Activated CD8-positive, alpha-beta memory T cell treated with anti-CD3 and anti-CD28 coated beads for 24 hours (primary cell): ENCODE data around the gene KLHL36.
"Not testable (repeated sequence)": the region's sequence is repeated elsewhere in the genome, so short reads cannot be mapped to it uniquely, and the experiment has no call there.

ENCODE experiments used
- DNase-seq: peaks from one replicate; pipeline ENCODE4 v3.0.0-alpha.2; 2020

KLHL36 gene

DNA sequence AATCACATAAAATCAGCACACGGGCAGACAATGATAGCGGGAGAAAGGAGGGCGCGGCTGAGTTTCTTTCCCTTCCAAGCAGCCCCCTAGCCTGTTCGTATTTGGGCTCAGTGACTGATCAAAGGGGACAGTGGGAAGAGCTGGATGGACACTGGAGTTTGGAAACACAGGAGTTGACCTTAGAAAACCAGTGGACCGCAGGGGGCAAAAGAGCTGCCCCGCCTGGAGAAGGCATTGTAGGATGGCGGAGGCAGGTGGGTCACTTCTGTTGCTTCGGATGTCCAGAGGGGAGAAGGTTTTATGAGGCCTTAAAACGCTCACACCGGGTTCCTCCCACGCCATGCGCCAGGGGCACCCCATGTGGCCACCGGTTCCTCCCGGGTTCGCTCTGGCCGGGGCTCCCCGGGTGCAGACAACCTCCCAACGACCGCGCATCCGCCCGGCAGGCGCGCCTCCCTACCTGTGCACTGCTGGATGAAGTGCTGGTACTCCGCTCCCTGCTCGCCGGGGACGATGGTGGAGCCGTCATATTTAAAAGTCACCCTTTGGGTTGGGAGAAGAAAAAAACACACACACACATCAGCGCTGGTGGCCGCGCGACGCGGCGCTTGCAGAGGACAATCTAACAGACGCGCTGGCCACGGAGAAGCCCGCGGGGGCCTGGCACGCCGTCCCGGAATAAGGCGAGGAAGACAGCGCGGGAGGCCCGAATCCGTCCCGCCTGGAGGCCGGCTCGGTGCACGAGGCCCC, 31.1 kb upstream of the KLHL36 start:
- DNase-seq, result peak; percentile 81

GRCh38 chr16:84617791-84618580, 30.3 kb upstream of the KLHL36 start, which contains the start of gene COTL1:
COTL1 (minus strand) TSS chr16:84618078; CDS start chr16:84617914, 164 bp downstream.
- peak; percentile 96 for DNase-seq

DNA sequence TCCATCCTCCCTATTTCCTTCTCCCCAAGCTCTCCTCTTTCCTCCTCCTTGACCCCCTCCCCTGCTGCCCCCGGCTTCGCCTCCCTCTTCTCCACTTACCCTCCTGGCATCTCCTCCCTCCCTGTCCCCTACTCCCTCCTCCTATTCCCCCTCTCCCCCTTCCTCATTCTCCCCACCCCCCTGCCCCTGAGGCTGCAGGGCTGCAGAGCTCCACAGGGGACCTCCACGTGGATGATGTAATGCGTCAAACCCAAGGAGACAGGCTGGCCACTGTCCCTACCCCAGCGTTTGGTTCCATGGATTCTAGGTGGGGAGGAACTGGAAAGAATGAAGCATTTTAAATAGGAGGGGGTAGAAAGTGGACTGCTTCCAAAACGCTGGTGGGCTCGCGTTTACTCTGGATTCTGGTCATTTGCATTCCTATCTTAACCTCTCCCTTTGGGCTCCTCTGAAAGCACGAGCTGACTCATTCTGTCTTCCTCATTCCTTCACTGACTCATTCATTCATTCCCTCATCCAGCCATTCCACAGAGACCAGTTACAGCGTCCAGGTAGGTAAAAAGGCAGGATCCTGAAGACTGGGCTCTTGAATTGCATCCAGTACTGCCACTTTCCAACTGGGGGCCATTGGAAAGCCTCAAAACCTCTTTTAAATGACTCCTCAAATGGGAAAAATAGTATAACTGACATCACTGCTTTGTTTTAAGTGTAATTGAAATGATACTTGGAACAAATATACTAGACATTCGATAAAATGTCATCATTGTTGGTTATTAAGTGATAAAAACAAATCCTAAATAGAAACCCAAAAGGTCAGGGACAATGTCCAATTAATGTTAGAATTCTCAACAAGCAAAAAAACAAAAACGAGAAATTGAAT, 29.5 kb upstream of the KLHL36 start:
- no peak for DNase-seq

- DNase-seq, result not testable (repeated sequence)
These were observed 27.4 kb upstream of the KLHL36 start for GRCh38 chr16:84620913-84621312.

- no peak for DNase-seq
These were observed 22.8 kb upstream of the KLHL36 start for GRCh38 chr16:84625556-84625955.

- DNase-seq, result no peak
These were observed 20.0 kb upstream of the KLHL36 start for GRCh38 chr16:84628226-84628731.

DNA sequence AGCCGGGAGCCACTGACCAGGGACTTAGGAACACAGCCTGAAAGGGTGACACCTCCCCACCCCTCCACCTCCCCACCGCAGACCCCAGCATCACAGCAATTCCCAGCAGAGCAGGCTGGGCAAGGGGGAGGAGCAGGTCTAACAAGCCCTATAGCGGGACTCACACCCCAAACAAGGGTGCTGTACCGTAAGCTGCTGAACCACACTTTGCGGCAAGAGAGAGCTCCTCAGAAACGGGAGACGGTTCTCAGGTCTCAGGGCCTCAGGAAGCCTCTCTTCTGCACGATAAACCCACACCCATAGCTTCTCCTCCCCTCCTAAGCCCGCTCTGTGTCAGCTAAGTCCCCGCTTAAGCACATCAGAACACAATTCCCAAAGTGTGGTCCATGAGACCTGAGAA, 18.7 kb upstream of the KLHL36 start:
- DNase-seq, result no peak

- DNase-seq, result no peak
These were observed 18.3 kb upstream of the KLHL36 start for GRCh38 chr16:84630009-84630408.

DNA sequence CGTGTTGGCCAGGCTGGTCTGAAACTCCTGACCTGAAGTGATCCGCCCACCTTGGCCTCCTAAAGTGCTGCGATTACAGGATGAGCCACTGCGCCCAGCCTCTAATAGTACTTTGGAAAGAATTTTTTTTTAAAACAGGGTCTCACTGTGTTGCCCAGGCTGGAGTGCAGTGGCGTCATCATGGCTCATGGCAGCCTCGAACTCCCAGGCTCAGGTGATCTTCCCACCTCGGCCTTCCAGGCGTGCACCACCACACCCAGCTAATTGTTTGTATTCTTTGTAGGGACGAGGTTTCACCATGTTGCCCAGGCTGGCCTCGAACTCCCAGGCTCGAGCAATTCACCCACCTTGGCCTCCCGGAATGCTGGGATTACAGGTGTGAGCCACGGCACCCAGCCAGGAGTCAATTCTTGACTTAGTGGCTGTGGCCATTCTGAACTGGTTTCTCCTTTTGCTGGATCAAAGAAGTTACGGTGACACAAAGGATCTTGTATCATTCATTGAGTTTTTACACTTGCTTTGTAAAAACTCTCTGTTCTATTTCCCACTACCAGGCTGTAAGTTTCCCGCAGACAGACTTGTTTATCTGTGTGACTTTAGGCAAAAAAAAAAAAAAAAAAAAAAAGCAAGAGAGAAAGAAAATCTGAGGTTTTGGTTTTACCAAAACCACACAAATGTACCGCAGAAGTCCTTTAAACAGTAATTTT, 17.7 kb upstream of the KLHL36 start:
- DNase-seq, result no peak

DNA sequence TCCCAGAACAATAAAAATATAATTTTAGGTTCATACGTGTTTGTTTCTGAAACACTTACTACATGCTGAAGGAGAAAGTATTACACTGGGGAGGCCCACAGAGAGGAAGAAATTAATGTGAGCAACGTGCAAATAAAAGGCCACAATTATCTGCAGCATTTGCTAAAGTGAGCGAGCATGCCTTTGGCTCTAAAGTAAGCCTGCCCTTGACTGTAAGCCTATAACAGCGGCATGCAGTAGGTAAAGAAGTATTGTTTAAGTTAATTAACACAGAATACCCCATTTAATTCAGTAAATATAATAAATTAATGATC, 17.2 kb upstream of the KLHL36 start:
- no peak for DNase-seq

GRCh38 chr16:84631886-84632285, 16.4 kb upstream of the KLHL36 start:
- DNase-seq, result no peak

GRCh38 chr16:84632862-84633261, 15.4 kb upstream of the KLHL36 start:
- DNase-seq, result not testable (repeated sequence)

DNA sequence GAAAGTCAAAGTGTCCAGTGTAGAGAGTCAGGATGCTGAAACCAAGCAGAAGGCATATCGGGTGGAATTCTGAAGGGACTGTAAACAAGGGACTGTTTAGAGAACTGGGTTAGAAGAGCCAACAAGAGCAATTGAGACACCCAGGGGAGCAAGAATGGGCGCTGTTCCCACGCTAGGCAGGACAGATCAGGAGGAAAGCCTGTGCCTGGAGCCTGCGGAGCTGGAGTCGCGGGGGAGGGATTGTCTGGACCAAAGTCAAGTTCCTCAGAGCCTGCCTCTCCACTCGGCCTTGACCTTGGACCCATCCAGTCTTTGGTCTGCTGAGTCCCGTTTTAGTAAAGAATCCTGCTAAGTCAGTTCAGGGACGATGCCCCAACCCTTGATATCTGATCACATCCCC, 14.7 kb upstream of the KLHL36 start:
- DNase-seq, result no peak

DNA sequence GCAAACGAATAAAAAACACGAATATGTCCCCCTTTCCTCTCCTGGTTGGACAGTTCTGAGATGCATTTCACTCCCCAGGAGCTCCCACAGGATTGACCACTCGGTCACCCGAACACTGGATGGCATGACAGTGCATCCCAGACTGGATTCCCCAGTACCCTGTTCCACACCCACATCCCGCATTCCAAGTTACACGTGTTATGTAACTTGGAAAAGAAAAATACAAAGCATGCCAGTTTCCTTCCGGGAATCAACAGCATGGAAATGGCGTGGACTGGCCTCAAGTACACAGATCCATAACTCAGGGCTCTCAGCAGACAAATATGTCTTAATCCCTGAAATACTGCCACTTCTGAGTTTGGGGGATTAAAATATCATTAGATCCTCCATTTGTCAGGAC, 12.6 kb upstream of the KLHL36 start:
- no peak for DNase-seq

- DNase-seq, result no peak
These were observed 10.6 kb upstream of the KLHL36 start for GRCh38 chr16:84637709-84638108.

DNA sequence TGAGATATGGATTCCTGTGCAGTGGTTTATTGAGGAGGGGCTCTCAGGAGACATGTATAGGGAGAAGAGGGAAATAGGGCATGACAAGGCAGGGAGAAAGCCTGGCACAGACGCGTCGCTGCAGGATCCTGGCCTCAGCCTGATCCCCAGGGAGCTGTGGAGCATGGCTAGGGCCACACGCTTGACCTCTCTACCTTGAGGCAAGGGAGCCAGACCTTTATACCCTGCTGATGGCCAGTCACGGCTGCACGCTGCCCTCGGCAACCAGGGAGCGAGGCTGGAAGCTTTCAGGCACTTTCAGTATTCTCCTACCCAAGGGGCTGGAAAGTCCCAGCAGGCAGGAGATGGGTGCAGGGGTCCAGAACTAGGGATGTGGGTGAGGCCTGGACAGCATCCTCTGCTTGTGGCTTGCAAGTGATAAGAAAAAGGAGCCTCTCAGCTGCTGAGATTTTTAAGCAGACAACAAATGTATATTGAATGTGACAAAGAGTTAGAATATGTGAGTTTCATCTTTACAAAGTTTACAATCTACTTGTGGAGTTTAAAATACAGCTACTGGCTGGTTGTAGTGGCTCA, 10.0 kb upstream of the KLHL36 start:
- no peak for DNase-seq

DNA sequence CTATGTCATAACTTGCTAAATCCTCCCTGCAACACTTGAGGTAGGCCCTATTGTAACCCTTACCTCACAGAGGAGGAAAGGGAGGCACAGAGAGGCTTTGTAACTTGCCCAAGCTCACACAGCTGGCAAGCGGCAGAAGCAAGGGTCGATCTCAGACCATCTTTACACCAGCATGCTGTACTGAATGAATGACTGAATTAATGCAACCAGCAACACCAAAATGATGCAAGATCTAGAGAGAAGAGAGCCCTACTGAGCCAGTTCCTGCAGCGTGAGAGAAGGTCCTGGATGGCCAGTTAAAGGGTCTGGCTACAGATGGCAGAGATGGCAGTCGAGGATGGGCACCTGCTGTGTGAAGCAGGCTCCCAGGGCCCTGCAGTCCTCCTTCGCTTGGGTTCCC, 8.2 kb upstream of the KLHL36 start:
- DNase-seq, result no peak

GRCh38 chr16:84641643-84642358, 6.5 kb upstream of the KLHL36 start:
- no peak for DNase-seq

GRCh38 chr16:84643180-84643583, 5.1 kb upstream of the KLHL36 start:
- DNase-seq, result no peak

- no peak for DNase-seq
These were observed 4.6 kb upstream of the KLHL36 start for GRCh38 chr16:84643674-84644073.
